Measurements from ENCODE around the gene ATAD2B.

Gene ATAD2B

DNA sequence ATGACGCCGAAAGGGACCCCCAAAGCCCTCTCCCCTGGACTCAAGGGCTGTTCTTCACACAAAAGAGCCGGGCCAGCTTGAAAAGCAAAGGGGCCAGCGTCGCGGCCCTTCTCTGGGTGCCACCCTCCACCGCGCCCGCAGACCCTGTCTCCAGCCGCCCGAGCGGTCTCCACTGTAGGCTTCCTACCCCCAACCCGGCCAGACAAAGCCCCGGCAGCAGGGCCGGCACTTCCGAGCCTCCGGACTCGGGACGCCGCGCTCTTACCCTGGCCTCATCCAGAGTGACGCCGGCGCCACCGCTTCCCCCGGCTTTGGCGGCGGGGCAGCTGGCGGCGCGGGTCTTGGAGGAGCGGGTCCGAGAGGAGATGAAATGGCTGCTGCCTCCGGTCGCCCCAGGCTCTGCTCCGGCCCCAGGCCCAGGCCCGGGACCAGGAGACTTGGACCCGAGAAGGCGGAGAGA lies 603 bp downstream of the ATAD2B start:
- peak overlapping the region; percentile 88 for H3K4me3 ChIP-seq (ENCODE audit: control insufficient read depth, low read depth, low read length)
- TF ChIP-seq, protein P1, sequence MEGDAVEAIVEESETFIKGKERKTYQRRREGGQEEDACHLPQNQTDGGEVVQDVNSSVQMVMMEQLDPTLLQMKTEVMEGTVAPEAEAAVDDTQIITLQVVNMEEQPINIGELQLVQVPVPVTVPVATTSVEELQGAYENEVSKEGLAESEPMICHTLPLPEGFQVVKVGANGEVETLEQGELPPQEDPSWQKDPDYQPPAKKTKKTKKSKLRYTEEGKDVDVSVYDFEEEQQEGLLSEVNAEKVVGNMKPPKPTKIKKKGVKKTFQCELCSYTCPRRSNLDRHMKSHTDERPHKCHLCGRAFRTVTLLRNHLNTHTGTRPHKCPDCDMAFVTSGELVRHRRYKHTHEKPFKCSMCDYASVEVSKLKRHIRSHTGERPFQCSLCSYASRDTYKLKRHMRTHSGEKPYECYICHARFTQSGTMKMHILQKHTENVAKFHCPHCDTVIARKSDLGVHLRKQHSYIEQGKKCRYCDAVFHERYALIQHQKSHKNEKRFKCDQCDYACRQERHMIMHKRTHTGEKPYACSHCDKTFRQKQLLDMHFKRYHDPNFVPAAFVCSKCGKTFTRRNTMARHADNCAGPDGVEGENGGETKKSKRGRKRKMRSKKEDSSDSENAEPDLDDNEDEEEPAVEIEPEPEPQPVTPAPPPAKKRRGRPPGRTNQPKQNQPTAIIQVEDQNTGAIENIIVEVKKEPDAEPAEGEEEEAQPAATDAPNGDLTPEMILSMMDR (conservative IDR thresholded peaks at IDR 0.05; ENCODE audit: control insufficient read depth, insufficient read depth, low read depth, low read length): no peak
- no peak for DNase-seq (ENCODE audit: low read depth)

DNA sequence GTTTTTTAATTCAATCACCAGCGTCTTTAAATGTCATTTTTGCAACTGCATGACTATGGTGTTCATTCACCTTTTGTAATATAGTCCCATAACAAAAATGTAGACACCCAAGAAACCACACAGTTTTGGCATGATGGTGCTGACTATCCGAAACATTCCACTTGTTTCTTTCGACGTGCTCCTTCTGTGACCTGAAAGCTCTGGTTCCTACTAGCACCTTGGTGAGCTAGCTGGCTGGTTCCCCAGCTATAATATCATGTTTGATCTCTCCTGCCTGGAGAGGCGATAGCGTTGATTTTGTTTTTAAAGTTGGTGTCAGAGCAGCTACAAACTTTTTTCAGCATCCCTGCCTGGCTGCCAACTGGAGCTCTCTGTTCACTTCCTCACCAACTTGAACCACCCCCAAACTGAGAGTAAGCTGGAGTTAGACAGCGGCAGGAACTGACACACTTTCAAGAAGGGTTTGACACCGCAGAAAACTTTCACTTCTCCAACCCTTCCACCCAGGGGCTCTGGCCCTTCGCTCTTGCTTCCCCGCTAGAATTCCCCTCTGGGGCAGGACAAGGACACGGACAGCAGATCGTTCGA lies 1.1 kb downstream of the ATAD2B start:
- peak; percentile 72 for DNase-seq (ENCODE audit: low read depth)
- TF ChIP-seq, protein P1 (conservative IDR thresholded peaks at IDR 0.05; ENCODE audit: control insufficient read depth, insufficient read depth, low read depth, low read length): no peak
- peak overlapping the region; percentile 88 for H3K4me3 ChIP-seq (ENCODE audit: control insufficient read depth, low read depth, low read length)

DNA sequence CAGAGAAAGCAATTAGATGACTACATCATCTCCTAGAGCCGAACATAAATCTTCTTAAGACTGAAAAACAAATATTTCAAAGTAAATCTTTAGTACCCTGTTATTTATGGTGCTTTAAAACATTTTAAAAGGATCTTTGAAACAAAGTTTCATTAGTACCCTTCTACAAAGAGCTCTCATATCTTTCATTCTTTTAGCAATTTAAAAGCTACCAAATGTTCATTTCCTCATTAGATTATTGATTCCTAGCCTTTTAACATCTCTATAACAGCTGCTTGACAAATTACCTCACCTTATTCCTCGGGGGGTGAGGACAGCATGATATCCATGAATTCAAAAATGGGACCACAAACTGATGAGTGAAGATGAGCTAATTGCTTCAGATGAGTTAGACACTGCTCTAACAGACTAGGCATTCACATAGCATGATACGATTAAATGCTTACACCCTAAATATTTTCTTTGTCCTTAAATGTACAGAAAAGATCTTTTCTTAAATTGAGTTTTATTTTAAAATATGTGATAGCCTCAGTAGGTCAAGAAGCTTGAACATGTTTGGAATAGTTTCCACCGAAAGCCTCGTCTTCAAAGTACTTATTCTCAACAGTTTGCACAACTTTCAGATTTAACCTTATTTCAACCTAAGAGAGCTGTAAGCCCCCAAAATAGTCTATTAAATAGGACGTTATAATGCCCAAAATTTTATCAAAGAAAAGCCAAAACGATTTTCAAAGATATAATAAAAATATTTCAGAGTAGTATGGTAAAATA lies 2.1 kb downstream of the ATAD2B start:
- H3K4me3 ChIP-seq (ENCODE audit: control insufficient read depth, low read depth, low read length): peak overlapping the region; percentile 88
- no peak for DNase-seq (ENCODE audit: low read depth)
- TF ChIP-seq, protein P1 (conservative IDR thresholded peaks at IDR 0.05; ENCODE audit: control insufficient read depth, insufficient read depth, low read depth, low read length): no peak

DNA sequence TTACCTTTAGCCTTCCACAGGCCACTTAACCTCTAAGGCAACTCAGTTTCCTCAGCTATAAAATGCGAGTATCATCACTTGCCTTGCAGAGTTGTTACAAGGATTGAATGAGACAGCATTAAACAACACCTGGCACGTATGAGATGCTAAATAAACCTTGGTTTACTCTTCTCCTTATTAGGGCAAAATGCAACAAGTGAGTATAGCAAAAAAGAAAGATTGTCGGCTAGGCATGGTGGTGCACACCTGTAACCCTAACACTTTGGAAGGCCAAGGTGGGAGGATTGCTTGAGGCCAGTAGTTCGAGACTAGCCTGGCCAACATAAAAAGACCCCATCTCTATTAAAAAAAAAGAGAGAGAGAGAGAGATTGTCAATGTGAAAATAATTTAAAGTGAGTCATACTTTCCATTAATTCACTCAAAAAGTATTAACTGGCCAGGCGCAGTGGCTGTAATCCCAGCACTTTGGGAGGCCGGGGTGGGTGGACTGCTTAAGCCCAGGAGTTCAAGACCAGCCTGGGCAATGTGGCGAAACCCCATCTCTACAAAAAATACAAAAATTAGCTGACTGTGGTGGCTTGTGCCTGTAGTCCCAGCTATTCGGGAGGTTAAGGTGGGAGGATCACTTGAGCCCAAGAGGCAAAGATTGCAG lies 8.0 kb downstream of the ATAD2B start:
- DNase-seq (ENCODE audit: low read depth): peak; percentile 41
- no peak overlapping the region for H3K4me3 ChIP-seq (ENCODE audit: control insufficient read depth, low read depth, low read length)
- TF ChIP-seq, protein P1 (conservative IDR thresholded peaks at IDR 0.05; ENCODE audit: control insufficient read depth, insufficient read depth, low read depth, low read length): no peak

DNA sequence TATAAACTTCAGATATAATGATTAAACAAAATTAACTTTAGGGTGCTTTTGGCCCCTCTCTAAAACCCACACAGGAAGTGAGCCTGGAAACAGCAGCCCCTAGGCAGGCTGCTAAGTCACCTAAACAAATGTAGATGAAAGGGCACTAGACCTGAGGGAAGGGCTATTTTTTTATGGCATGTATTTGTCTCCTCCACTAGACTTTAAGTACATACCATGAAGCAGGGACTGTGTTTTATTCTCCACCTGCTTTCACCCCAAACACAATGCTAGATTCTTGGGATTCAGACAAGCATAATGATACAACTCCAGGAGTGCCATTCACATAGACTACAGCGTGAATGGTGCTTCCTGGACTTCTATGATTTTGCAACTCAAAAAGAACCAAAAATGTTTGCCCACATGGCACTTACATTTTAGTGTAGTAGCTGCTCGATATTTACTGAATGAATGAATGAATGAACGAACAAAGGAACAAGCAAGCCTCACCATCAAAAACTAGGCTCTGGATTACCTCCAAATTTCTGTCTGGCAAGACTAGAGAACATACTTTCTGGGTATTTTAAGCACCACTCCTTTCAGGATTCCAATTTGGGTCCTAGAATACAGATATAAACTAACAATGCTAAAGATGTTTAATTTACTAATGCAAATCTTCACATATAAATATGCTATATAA lies 10.1 kb downstream of the ATAD2B start:
- H3K4me3 ChIP-seq (ENCODE audit: control insufficient read depth, low read depth, low read length): no peak overlapping the region
- DNase-seq (ENCODE audit: low read depth): no peak

DNA sequence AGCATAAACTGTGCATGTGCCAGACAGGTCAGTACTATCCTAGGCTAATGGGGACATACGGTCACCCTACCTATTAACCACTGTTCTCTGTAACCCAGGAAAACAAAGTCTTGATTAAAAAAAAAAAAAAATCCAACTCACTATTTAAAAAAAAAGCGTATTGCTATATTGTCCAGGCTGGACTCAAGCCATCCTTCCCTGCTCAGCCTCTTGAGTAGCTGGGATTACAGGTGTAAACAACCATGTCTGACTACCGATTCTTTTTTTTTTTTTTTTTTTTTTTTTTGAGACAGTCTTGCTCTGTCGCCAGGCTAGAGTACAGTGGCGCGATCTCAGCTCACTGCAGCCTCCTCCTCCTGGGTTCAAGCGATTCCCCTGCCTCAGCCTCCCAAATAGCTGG lies 11.6 kb downstream of the ATAD2B start:
- H3K4me3 ChIP-seq (ENCODE audit: control insufficient read depth, low read depth, low read length): no peak overlapping the region
- DNase-seq (ENCODE audit: low read depth): no peak
- TF ChIP-seq, protein P1 (conservative IDR thresholded peaks at IDR 0.05; ENCODE audit: control insufficient read depth, insufficient read depth, low read depth, low read length): no peak

More for the DNA sequence above, 10.1 kb downstream of the ATAD2B start:
- TF ChIP-seq, protein P1 (conservative IDR thresholded peaks at IDR 0.05; ENCODE audit: control insufficient read depth, insufficient read depth, low read depth, low read length): no peak

Data from fibroblast of mammary gland (primary cell).